Neuronal stem cell (in vitro differentiated cells): ENCODE results near the gene GLB1L2.

ENCODE experiments used
- DNase-seq: peaks from one replicate; pipeline ENCODE4 v3.0.0-alpha.2; 2013; ENCODE audit warnings: low spot score
- H2AFZ ChIP-seq: one replicate; pipeline ENCODE4 v1.6.1; 2013; ENCODE audit warnings: mild to moderate bottlenecking, low read length, inconsistent platforms
- H2AK5ac ChIP-seq: 2 replicates; pipeline ENCODE4 v1.6.1; 2013; ENCODE audit warnings: low read depth, mild to moderate bottlenecking, inconsistent platforms, low read length, moderate library complexity, mixed read lengths
- H2BK120ac ChIP-seq: 2 replicates; pipeline ENCODE4 v1.6.1; 2013; ENCODE audit warnings: low read depth, mild to moderate bottlenecking, inconsistent platforms, low read length, moderate library complexity, mixed read lengths
- H2BK12ac ChIP-seq: one replicate; pipeline ENCODE4 v1.6.1; 2013; ENCODE audit warnings: low read length, inconsistent platforms
- H2BK15ac ChIP-seq: 2 replicates; pipeline ENCODE4 v1.6.1; 2013; ENCODE audit warnings: mild to moderate bottlenecking, low read length, inconsistent platforms, mixed read lengths
- H2BK5ac ChIP-seq: one replicate; pipeline ENCODE4 v1.6.1; 2013; ENCODE audit warnings: inconsistent platforms, mild to moderate bottlenecking, low read length, moderate library complexity
- H3K14ac ChIP-seq: one replicate; pipeline ENCODE4 v1.6.1; 2013; ENCODE audit warnings: low read length, inconsistent platforms
- H3K18ac ChIP-seq: 2 replicates; pipeline ENCODE4 v1.6.1; 2013; ENCODE audit warnings: low read length, inconsistent platforms
- H3K23ac ChIP-seq: 2 replicates; pipeline ENCODE4 v1.6.1; 2013; ENCODE audit warnings: low read depth, mild to moderate bottlenecking, mixed read lengths, low read length, inconsistent platforms; ENCODE audit not compliant: poor library complexity
- H3K27ac ChIP-seq: replicated peaks from 3 replicates; pipeline ENCODE4 v1.5.1; 2013; ENCODE audit warnings: low read length, inconsistent platforms
- H3K27me3 ChIP-seq, 3 experiments: 2 replicates each; pipeline ENCODE4 v1.6.1; 2013; ENCODE audit warnings: low read length in 3 of 3, mild to moderate bottlenecking in 2 of 3, inconsistent platforms in 1 of 3, low read depth in 1 of 3, mixed read lengths in 1 of 3, moderate library complexity in 1 of 3; ENCODE audit not compliant: control insufficient read depth in 3 of 3, insufficient read depth in 3 of 3
- H3K36me3 ChIP-seq, 2 donors: replicated peaks in 1 of 2; 2 replicates each; pipeline ENCODE4 v1.6.1; 2013; ENCODE audit warnings: low read length in 2 of 2; ENCODE audit not compliant: control insufficient read depth in 2 of 2, insufficient read depth in 2 of 2
- H3K4ac ChIP-seq: 2 replicates; pipeline ENCODE4 v1.6.1; 2013; ENCODE audit warnings: inconsistent platforms, mild to moderate bottlenecking, low read length, moderate library complexity
- H3K4me1 ChIP-seq, 2 donors: 1 replicate in 1 of 2; 2 replicates in 1 of 2; pipeline ENCODE4 v1.6.1; 2013; ENCODE audit warnings: low read length in 2 of 2, low read depth in 1 of 2; ENCODE audit not compliant: control insufficient read depth in 2 of 2, insufficient read depth in 1 of 2
- H3K4me2 ChIP-seq: one replicate; pipeline ENCODE4 v1.6.1; 2013; ENCODE audit warnings: mild to moderate bottlenecking, low read length, inconsistent platforms; ENCODE audit not compliant: insufficient read depth, poor library complexity, severe bottlenecking
- H3K4me3 ChIP-seq, 2 donors: 2 replicates each; pipeline ENCODE4 v1.5.1; 2013; ENCODE audit warnings: low read length in 2 of 2, mild to moderate bottlenecking in 2 of 2, inconsistent platforms in 1 of 2, moderate library complexity in 1 of 2
- H3K79me1 ChIP-seq: one replicate; pipeline ENCODE4 v1.6.1; 2013; ENCODE audit warnings: low read depth, mild to moderate bottlenecking, inconsistent platforms, low read length, moderate library complexity
- H3K9ac ChIP-seq: one replicate; pipeline ENCODE4 v1.6.1; 2013; ENCODE audit warnings: mild to moderate bottlenecking, low read depth, low read length, inconsistent platforms; ENCODE audit not compliant: poor library complexity
- H3K9me3 ChIP-seq, 2 donors: replicated peaks in 1 of 2; 2 replicates each; pipeline versions ENCODE3 to v1.6.1; 2013; ENCODE audit warnings: low read length in 2 of 2, mild to moderate bottlenecking in 2 of 2, inconsistent platforms in 1 of 2, low read depth in 1 of 2, mixed read lengths in 1 of 2, moderate library complexity in 1 of 2; ENCODE audit not compliant: control insufficient read depth in 2 of 2, insufficient read depth in 1 of 2
- H4K8ac ChIP-seq: one replicate; pipeline ENCODE4 v1.6.1; 2013; ENCODE audit warnings: low read depth, mild to moderate bottlenecking, inconsistent platforms, low read length, moderate library complexity
- H4K91ac ChIP-seq: one replicate; pipeline ENCODE4 v1.6.1; 2013; ENCODE audit warnings: low read length, low read depth, mild to moderate bottlenecking, inconsistent platforms; ENCODE audit not compliant: poor library complexity
- WGBS, 2 donors: extraction: QIAGEN DNeasy Blood & Tissue Kit; methylation state at CpG; one replicate each; pipeline ENCODE4 v1.1.7; 2013; ENCODE audit warnings: missing lambda C conversion rate in 2 of 2, mixed read lengths in 1 of 2; ENCODE audit not compliant: insufficient read length in 2 of 2, insufficient replicate concordance in 1 of 2; ENCODE audit errors: extremely low coverage in 2 of 2; 5-methylcytosine and 5-hydroxymethylcytosine counted together

The GLB1L2 gene

DNA sequence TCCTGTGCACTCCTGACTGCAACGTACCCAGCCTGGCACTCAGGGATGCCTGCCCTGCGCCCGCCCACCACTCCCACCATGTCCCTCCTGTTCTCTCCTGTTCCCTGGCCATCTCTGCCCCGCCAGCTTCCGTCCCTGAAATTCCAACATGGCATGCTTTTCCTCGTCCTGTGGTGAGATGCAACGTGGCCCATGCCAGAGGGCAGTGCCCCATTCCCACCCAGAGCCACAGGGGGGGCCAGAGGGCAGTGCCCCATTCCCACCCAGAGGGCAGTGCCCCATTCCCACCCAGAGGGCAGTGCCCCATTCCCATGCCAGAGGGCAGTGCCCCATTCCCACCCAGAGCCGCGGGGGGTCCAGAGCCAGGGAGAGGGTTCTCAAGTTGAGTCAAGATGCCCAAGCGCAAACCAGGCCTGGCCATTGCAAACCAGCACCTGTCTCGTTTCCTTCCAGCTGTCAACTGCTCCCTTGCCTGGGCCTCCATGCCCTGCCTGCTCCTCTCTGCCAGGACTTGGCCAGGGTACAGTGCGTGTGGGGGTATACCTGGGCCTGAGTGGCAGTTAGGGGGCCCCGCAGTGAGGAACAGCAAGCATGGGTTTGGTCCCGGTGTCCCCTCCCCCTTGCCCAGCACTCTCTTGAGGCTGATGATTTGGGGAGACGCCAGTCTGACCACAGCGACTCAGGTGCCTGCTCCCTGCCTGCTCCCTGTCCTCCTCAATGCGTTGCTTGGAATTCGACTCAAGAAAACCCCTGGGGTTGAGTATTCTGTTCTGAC, 65.7 kb downstream of the GLB1L2 start:
- Histone ChIP-seq H3K9ac (no peak overlapping the region), H2BK5ac (no peak overlapping the region), H3K27me3 (no peaks in the 10 kb centered on the region), H4K91ac (no peak overlapping the region), H3K14ac (peak overlapping the region; percentile 83), H3K4me2 (no peak overlapping the region), H3K9me3 (peaks cover 3 to 7% of the 10 kb centered on the region in 2 donors), H2BK120ac (no peak overlapping the region), H4K8ac (no peak overlapping the region), H3K36me3 (peaks cover 9 to 10% of the 10 kb centered on the region in 2 donors), H2BK15ac (no peak overlapping the region), H2BK12ac (no peak overlapping the region), H3K4ac (no peak overlapping the region), H2AK5ac (no peak overlapping the region), H3K27ac (no peak overlapping the region), H3K79me1 (peaks cover 34% of the 10 kb centered on the region), H2AFZ (no peak overlapping the region), H3K4me3 (no peak overlapping the region), H3K4me1 (peaks cover 0 to 8% of the 10 kb centered on the region in 2 donors), H3K18ac (peak overlapping the region; percentile 80), H3K23ac (peak overlapping the region; percentile 93)
- no CpG with 5 or more reads among the region's 18 CpGs for WGBS, 2 donors
- DNase-seq: no peak

- WGBS, 2 donors: no CpG with 5 or more reads among the region's 11 CpGs
- Histone ChIP-seq H2BK12ac (peak overlapping the region; percentile 46), H3K27ac (no peak overlapping the region), H2BK15ac (no peak overlapping the region), H3K36me3 (peaks cover 4 to 6% of the 10 kb centered on the region in 2 donors), H3K79me1 (peaks cover 30% of the 10 kb centered on the region), H3K4ac (peak overlapping the region; percentile 84), H3K9ac (no peak overlapping the region), H4K91ac (no peak overlapping the region), H2BK120ac (no peak overlapping the region), H3K9me3 (peaks cover 3 to 7% of the 10 kb centered on the region in 2 donors), H3K4me2 (no peak overlapping the region), H2BK5ac (no peak overlapping the region), H3K4me1 (peaks cover 0 to 8% of the 10 kb centered on the region in 2 donors), H3K18ac (peak overlapping the region; percentile 80), H3K23ac (peak overlapping the region; percentile 93), H3K27me3 (no peaks in the 10 kb centered on the region), H2AFZ (no peak overlapping the region), H3K4me3 (no peak overlapping the region), H2AK5ac (no peak overlapping the region), H3K14ac (no peak overlapping the region), H4K8ac (peak overlapping the region; percentile 8)
- no peak for DNase-seq
These were observed 66.3 kb downstream of the GLB1L2 start for GRCh38 chr11:134398079-134398444.

- WGBS, 2 donors: no CpG with 5 or more reads among the region's 13 CpGs
- Histone ChIP-seq H3K23ac (peak overlapping the region; percentile 26), H3K14ac (peak overlapping the region; percentile 78), H3K9me3 (peaks cover 3 to 7% of the 10 kb centered on the region in 2 donors), H2BK5ac (peak overlapping the region; percentile 19), H3K79me1 (peaks cover 31% of the 10 kb centered on the region), H2BK12ac (no peak overlapping the region), H3K27ac (no peak overlapping the region), H2BK15ac (no peak overlapping the region), H4K91ac (no peak overlapping the region), H3K4me2 (no peak overlapping the region), H3K27me3 (no peaks in the 10 kb centered on the region), H2BK120ac (no peak overlapping the region), H3K18ac (no peak overlapping the region), H3K4me1 (peaks cover 0 to 7% of the 10 kb centered on the region in 2 donors), H2AK5ac (peak overlapping the region; percentile 30), H3K36me3 (peaks cover 0 to 4% of the 10 kb centered on the region in 2 donors), H3K4ac (no peak overlapping the region), H3K9ac (no peak overlapping the region), H2AFZ (no peak overlapping the region), H4K8ac (peak overlapping the region; percentile 10), H3K4me3 (no peak overlapping the region)
- DNase-seq: no peak
These were observed 67.0 kb downstream of the GLB1L2 start for GRCh38 chr11:134398644-134399292.

GRCh38 chr11:134399293-134399654, 67.5 kb downstream of the GLB1L2 start:
- peaks cover 29% of the 10 kb centered on the region for H3K79me1 ChIP-seq
- H3K27ac ChIP-seq: no peak overlapping the region
- H3K4me3 ChIP-seq: no peak overlapping the region
- no peak for DNase-seq
- H2BK15ac ChIP-seq: no peak overlapping the region
- no peak overlapping the region for H2BK12ac ChIP-seq
- no peak overlapping the region for H3K23ac ChIP-seq
- H3K4ac ChIP-seq: peak overlapping the region; percentile 5
- H3K27me3 ChIP-seq: no peaks in the 10 kb centered on the region
- H4K8ac ChIP-seq: peak overlapping the region; percentile 10
- no CpG with 5 or more reads among the region's 8 CpGs for WGBS, 2 donors
- peak overlapping the region; percentile 19 for H2BK5ac ChIP-seq
- no peak overlapping the region for H2AFZ ChIP-seq
- peaks cover 3 to 7% of the 10 kb centered on the region in 2 donors for H3K9me3 ChIP-seq
- H2BK120ac ChIP-seq: no peak overlapping the region
- H3K36me3 ChIP-seq: peaks cover 0 to 4% of the 10 kb centered on the region in 2 donors
- H2AK5ac ChIP-seq: no peak overlapping the region
- H3K4me2 ChIP-seq: no peak overlapping the region
- peak overlapping the region; percentile 78 for H3K14ac ChIP-seq
- H3K18ac ChIP-seq: peak overlapping the region; percentile 63
- H4K91ac ChIP-seq: no peak overlapping the region
- peaks cover 0 to 5% of the 10 kb centered on the region in 2 donors for H3K4me1 ChIP-seq
- H3K9ac ChIP-seq: no peak overlapping the region
